Kidney (tissue), 14 donors: Measurements from ENCODE around the gene CRTC3. TPM values are rescaled to one million over a fixed set of nuclear protein-coding genes. Genes with fewer than 3 reads are reported as not detected.
A peak's percentile ranks its signal among the peaks of the same experiment; 100 is the strongest.
"Not testable (repeated sequence)": the region's sequence is repeated elsewhere in the genome, so short reads cannot be mapped to it uniquely, and the experiment has no call there.

ENCODE experiments used
- DNase-seq, 5 donors: peaks; one replicate each; pipeline ENCODE4 v3.0.0-alpha.2; 2013 to 2020
- FAIRE-seq: peaks from 2 replicates; lab custom pipeline; 2012; peaks lifted over from hg19 to GRCh38; lab: Jason Lieb, UNC
- H3K27ac ChIP-seq, 2 donors: one replicate each; pipeline ENCODE4 v1.7.0; 2013; ENCODE audit warnings: low read depth in 2 of 2, low read length in 2 of 2, inconsistent platforms in 1 of 2
- H3K27me3 ChIP-seq: one replicate; pipeline ENCODE4 v1.7.1; 2013; ENCODE audit warnings: low read length, inconsistent platforms; ENCODE audit not compliant: control insufficient read depth, insufficient read depth
- H3K36me3 ChIP-seq, 3 donors: one replicate each; pipeline versions ENCODE4 v1.7.0 to v1.7.1; 2013; ENCODE audit warnings: low read length in 3 of 3, control low read depth in 1 of 3, inconsistent platforms in 1 of 3; ENCODE audit not compliant: insufficient read depth in 3 of 3, control insufficient read depth in 2 of 3
- H3K4me1 ChIP-seq, 3 donors: one replicate each; pipeline versions ENCODE4 v1.7.0 to v1.7.1; 2013; ENCODE audit warnings: low read length in 3 of 3, inconsistent platforms in 1 of 3, low read depth in 1 of 3; ENCODE audit not compliant: control insufficient read depth in 2 of 3, insufficient read depth in 2 of 3
- H3K4me3 ChIP-seq, 3 donors: one replicate each; pipeline versions ENCODE4 v1.7.0 to v1.8.1; 2013; ENCODE audit warnings: low read length in 3 of 3, control low read depth in 1 of 3, inconsistent platforms in 1 of 3
- H3K9ac ChIP-seq, 3 donors: one replicate each; pipeline versions ENCODE4 v1.7.0 to v1.7.1; 2013; ENCODE audit warnings: low read length in 3 of 3, control low read depth in 1 of 3, inconsistent platforms in 1 of 3
- H3K9me3 ChIP-seq, 3 donors: one replicate each; pipeline versions ENCODE4 v1.7.0 to v1.7.1; 2013; ENCODE audit warnings: low read length in 3 of 3, control low read depth in 1 of 3, inconsistent platforms in 1 of 3; ENCODE audit not compliant: control insufficient read depth in 2 of 3, insufficient read depth in 1 of 3
- CTCF ChIP-seq: IDR thresholded peaks from 3 replicates; pipeline ENCODE4 v1.5.1; 2012; ENCODE audit warnings: mild to moderate bottlenecking, moderate library complexity, borderline replicate concordance; ENCODE audit not compliant: insufficient read depth; ENCODE audit errors: extremely low read depth
- intact Hi-C: fragments of 100-400 bp; cut with DNase I; formaldehyde crosslinking; loops from one replicate; pipeline ENCODE4 v1.11.1; 2022
- polyA plus RNA-seq: library from polyadenylated mRNA; stranded (reverse); fragments of 350-450 nt; fragmentation: Illumina TruSeq; extraction: RNeasy Lipid Tissue Mini Kit (QIAGEN cat#74804); gene quantifications from one replicate; pipeline ENCODE4 v1.2.3, GENCODE V29; 2014; ENCODE audit warnings: low read depth, low replicate concordance; ENCODE audit not compliant: insufficient read depth
- total RNA-seq: library from RNA; stranded (reverse); fragmentation: NEBNext Ultra II Directional; extraction: Animal tissue kit (Norgen Biotek cat#: 25700); gene quantifications from one replicate; pipeline ENCODE4 v1.2.1, GENCODE V29; 2021
- donor health status: control.
- donor health status: control.
- donor health status: control.
- donor health status: control.
- donor health status: control.
- donor health status: DM: yes; HTN: yes; CAD: no.
- donor health status: Normal renal cell carcinoma (clear cell type).

The CRTC3 gene
- total and polyA plus RNA-seq, 2 donors from 2014 or later = 9.2 to 49.0 TPM

DNA sequence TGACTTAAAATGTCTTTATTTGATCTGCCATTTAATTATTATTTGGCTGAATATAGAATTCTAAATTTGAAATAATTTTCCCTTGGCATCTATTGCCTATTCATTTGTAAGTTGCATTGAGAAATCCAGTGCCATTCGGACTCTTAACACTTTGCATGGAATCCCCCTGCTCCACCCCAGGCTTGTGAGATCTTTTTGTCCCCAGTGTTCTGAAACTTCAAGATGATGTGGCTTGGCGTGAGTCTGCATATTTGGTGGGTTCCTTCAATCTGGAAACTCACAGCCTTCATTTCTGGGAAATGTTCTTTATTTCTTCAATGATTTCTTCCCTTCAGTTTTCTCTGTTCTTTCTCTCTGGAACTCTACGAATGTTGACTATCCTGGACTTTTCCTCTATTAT, 103.6 kb downstream of the CRTC3 start:
- DNase-seq = no peak
- intact Hi-C loops = no loop called here
- Histone ChIP-seq H3K36me3 (peaks cover 2 to 34% (median 20%) of the 10 kb centered on the region in 3 donors), H3K9me3 (no peaks in the 10 kb centered on the region), H3K9ac (no peak overlapping the region), H3K27me3 (no peaks in the 10 kb centered on the region), H3K4me1 (no peaks in the 10 kb centered on the region), H3K4me3 (no peak overlapping the region), H3K27ac (no peak overlapping the region)
- FAIRE-seq = no peak
- no peak for TF ChIP-seq CTCF

DNA sequence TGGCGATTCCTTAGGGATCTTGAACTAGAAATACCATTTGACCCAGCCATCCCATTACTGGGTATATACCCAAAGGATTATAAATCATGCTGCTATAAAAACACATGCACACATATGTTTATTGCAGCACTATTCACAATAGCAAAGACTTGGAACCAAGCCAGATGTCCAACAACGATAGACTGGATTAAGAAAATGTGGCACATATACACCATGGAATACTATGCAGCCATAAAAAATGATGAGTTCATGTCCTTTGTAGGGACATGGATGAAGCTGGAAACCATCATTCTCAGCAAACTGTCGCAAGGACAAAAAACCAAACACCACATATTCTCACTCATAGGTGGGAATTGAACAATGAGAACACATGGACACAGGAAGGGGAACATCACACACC, 107.3 kb downstream of the CRTC3 start:
- H3K27me3 ChIP-seq, H3K4me3 ChIP-seq, H3K4me1 ChIP-seq, H3K9ac ChIP-seq, DNase-seq, FAIRE-seq, H3K9me3 ChIP-seq, intact Hi-C loops, H3K27ac ChIP-seq: not testable (repeated sequence)
- peaks cover 2 to 28% (median 11%) of the 10 kb centered on the region in 3 donors for H3K36me3 ChIP-seq

GRCh38 chr15:90637693-90638092, 108.0 kb downstream of the CRTC3 start:
- Histone ChIP-seq H3K4me1 (no peaks in the 10 kb centered on the region), H3K4me3 (no peak overlapping the region), H3K36me3 (peaks cover 2 to 33% (median 14%) of the 10 kb centered on the region in 3 donors), H3K9me3 (no peaks in the 10 kb centered on the region), H3K9ac (no peak overlapping the region), H3K27me3 (no peaks in the 10 kb centered on the region), H3K27ac (no peak overlapping the region)
- DNase-seq = peak in 1 of 5 donors; percentile 26
- FAIRE-seq = no peak
- no peak for TF ChIP-seq CTCF
- intact Hi-C loops = no loop called here

GRCh38 chr15:90638201-90638691, 108.5 kb downstream of the CRTC3 start:
- H3K9me3 ChIP-seq = no peaks in the 10 kb centered on the region
- H3K4me3 ChIP-seq = no peak overlapping the region
- H3K27ac ChIP-seq = no peak overlapping the region
- TF ChIP-seq CTCF = no peak
- no peak for FAIRE-seq
- no peaks in the 10 kb centered on the region for H3K27me3 ChIP-seq
- H3K36me3 ChIP-seq = peaks cover 5 to 35% (median 18%) of the 10 kb centered on the region in 3 donors
- DNase-seq = peak in 1 of 5 donors; percentile 57
- intact Hi-C loops = no loop called here
- H3K9ac ChIP-seq = no peak overlapping the region
- H3K4me1 ChIP-seq = no peaks in the 10 kb centered on the region
